HepG2 (cell line): Measurements from ENCODE around the gene FAM83C. TPM values are rescaled to one million over a fixed set of nuclear protein-coding genes. Genes with fewer than 3 reads are reported as not detected.

Source experiments
- BHLHE40 ChIP-seq: IDR thresholded peaks from 2 replicates; pipeline ENCODE4 v1.6.1; 2011; ENCODE audit warnings: low read length, improper control_type of control experiment
- FOSL2 ChIP-seq: sonication (generic); formaldehyde crosslinking; IDR thresholded peaks from 2 replicates; pipeline ENCODE4 v1.4.0; 2020; ENCODE audit warnings: missing genetic modification reagents
- HNRNPL ChIP-seq: fragments of 200-400 bp; formaldehyde crosslinking; IDR thresholded peaks from 2 replicates; pipeline ENCODE4 v1.6.1; 2017; ENCODE audit warnings: mild to moderate bottlenecking, low read depth, low read length
- KLF15 ChIP-seq: sonication (generic); formaldehyde crosslinking; IDR thresholded peaks from 2 replicates; pipeline ENCODE4 v1.8.1; 2023; ENCODE audit warnings: borderline replicate concordance, mild to moderate bottlenecking, inconsistent platforms, missing genetic modification reagents, mixed read lengths
- NFRKB ChIP-seq: fragments of 450-650 bp; IDR thresholded peaks from 2 replicates; pipeline ENCODE4 v1.6.1; 2017
- NR1H2 ChIP-seq: sonication (generic); formaldehyde crosslinking; IDR thresholded peaks from 2 replicates; pipeline ENCODE4 v1.8.1; 2022; ENCODE audit warnings: low read depth, missing genetic modification reagents, borderline replicate concordance
- ONECUT2 ChIP-seq: sonication (generic); formaldehyde crosslinking; IDR thresholded peaks from 2 replicates; pipeline ENCODE4 v1.4.0; 2020; ENCODE audit warnings: missing genetic modification reagents
- PCBP1 ChIP-seq: fragments of 200-400 bp; formaldehyde crosslinking; IDR thresholded peaks from 2 replicates; pipeline ENCODE4 v1.6.1; 2017; ENCODE audit warnings: mild to moderate bottlenecking, low read depth, low read length, borderline replicate concordance
- SUZ12 ChIP-seq: fragments of 150-350 bp; IDR thresholded peaks from 2 replicates; pipeline ENCODE4 v1.6.1; 2014; ENCODE audit warnings: low read depth, low read length
- ZFP37 ChIP-seq: sonication (generic); formaldehyde crosslinking; IDR thresholded peaks from 2 replicates; pipeline ENCODE4 v1.4.0; 2020; ENCODE audit warnings: missing genetic modification reagents, borderline replicate concordance
- ZNF224 ChIP-seq: sonication (generic); formaldehyde crosslinking; IDR thresholded peaks from 2 replicates; pipeline ENCODE4 v1.5.0; 2020; ENCODE audit warnings: mild to moderate bottlenecking, missing genetic modification reagents
- ZNF260 ChIP-seq: sonication (generic); formaldehyde crosslinking; IDR thresholded peaks from 2 replicates; pipeline ENCODE4 v1.4.0; 2020; ENCODE audit warnings: missing genetic modification reagents, low read depth, mild to moderate bottlenecking, borderline replicate concordance
- ZNF557 ChIP-seq: sonication (generic); formaldehyde crosslinking; IDR thresholded peaks from 2 replicates; pipeline ENCODE4 v1.4.0; 2020; ENCODE audit warnings: missing genetic modification reagents
- ZNF605 ChIP-seq: sonication (generic); formaldehyde crosslinking; IDR thresholded peaks from 2 replicates; pipeline ENCODE4 v1.8.0; 2022; ENCODE audit warnings: mild to moderate bottlenecking, missing genetic modification reagents
- ZNF724P ChIP-seq: sonication (generic); formaldehyde crosslinking; IDR thresholded peaks from 2 replicates; pipeline ENCODE4 v1.8.0; 2022; ENCODE audit warnings: missing genetic modification reagents, borderline replicate concordance
- ZNF792 ChIP-seq: IDR thresholded peaks from 2 replicates; pipeline ENCODE4 v1.6.1; 2016
- ZNF878 ChIP-seq: sonication (generic); formaldehyde crosslinking; IDR thresholded peaks from 2 replicates; pipeline ENCODE4 v1.8.1; 2023; ENCODE audit warnings: mild to moderate bottlenecking, missing genetic modification reagents, moderate library complexity
- polyA plus RNA-seq, 8 experiments: library from polyadenylated mRNA; depleted of rRNA in 3 of 8; stranded (reverse) in 7 of 8; unstranded in 1 of 8; fragments of >200 nt; fragmentation: Illumina TruSeq in 4 of 8; extraction: Trizol in 4 of 8; gene quantifications; 2 replicates each; pipeline versions ENCODE4 v1.2.1 to v1.2.3, GENCODE V29; 2011 to 2016; ENCODE audit warnings: low read depth in 4 of 8, missing spikeins in 1 of 8, mixed read lengths in 1 of 8; ENCODE audit not compliant: insufficient read depth in 1 of 8
- total RNA-seq, 5 experiments: library from RNA; depleted of rRNA; stranded (reverse); fragments of >200 nt; fragmentation: Illumina TruSeq; extraction: Trizol; gene quantifications; 2 replicates each; pipeline ENCODE4 v1.2.3, GENCODE V29; 2016; ENCODE audit warnings: low read depth in 1 of 5
- TF ChIP-seq, protein P1 (sequence below): IDR thresholded peaks from 2 replicates; pipeline ENCODE4 v1.6.1; 2016; ENCODE audit warnings: low read depth, borderline replicate concordance
- TF ChIP-seq, protein P2 (sequence below): sonication (generic); formaldehyde crosslinking; IDR thresholded peaks from 2 replicates; pipeline ENCODE4 v1.4.0; 2020; ENCODE audit warnings: mild to moderate bottlenecking, missing genetic modification reagents
- TF ChIP-seq, protein P3 (sequence below): sonication (generic); formaldehyde crosslinking; IDR thresholded peaks from 2 replicates; pipeline ENCODE4 v1.5.0; 2020; ENCODE audit warnings: missing genetic modification reagents
- TF ChIP-seq, protein P4 (sequence below): sonication (generic); formaldehyde crosslinking; IDR thresholded peaks from 2 replicates; pipeline ENCODE4 v1.4.0; 2020; ENCODE audit warnings: low read depth, mild to moderate bottlenecking, missing genetic modification reagents

FAM83C gene
- total and polyA plus RNA-seq, 2 of the 13 experiments (the other 11 are each of a cell fraction or from before 2014, with no cell fraction given): 0.04 TPM; not detected in 1

DNA sequence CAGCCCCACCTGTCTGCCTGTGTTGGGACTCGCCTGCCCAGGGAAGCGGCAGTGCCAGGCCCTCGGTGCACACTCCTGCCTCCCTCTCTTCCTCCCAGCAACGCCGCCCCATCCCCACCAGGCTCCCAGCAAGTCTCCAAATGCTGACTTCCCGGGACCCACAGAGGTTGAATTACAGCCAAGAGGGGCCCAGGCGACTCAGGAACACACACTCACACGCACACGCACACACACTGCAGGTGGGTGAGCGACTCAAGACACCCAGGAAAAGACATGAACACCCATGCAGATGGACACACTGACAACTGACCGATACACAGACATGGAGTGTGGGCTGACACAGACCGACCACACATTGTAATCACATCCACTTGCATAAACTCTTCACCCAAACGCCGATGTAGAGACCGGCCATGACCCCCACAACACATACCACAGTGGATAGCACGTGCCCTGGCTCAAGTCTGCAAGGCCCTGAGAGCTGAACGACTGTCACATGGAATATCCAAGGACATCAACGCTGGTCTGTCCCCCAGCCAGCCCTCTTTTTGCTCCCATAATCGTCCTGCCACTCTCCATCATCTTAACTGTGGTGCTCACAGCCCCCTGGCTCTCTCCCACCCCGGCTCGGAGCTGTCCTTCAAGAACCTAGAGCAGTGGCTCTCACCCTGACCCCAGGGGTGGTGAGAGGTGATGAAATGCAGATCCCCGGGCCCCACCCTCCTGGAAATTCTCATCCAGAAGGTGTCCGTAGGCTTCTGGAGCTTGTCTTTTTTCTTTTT is 470 bp upstream of the FAM83C start (continued):
- no peak for TF ChIP-seq PCBP1
- TF ChIP-seq ZNF260: no peak
- no peak for TF ChIP-seq ZNF724P (CRISPR knock-in tag)
- no peak for TF ChIP-seq ONECUT2 (CRISPR knock-in tag)
- TF ChIP-seq, protein P1, sequence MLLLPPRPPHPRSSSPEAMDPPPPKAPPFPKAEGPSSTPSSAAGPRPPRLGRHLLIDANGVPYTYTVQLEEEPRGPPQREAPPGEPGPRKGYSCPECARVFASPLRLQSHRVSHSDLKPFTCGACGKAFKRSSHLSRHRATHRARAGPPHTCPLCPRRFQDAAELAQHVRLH (CRISPR knock-in tag): peak; percentile 22; the same call in 1 of the 2 replicates
- 0 out of 2 replicates have a peak, but pooled peaks have one; percentile 17 for TF ChIP-seq ZNF224 (CRISPR knock-in tag)
- peak; percentile 47; the same call in 1 of the 2 replicates for TF ChIP-seq ZNF605
- TF ChIP-seq, protein P2, sequence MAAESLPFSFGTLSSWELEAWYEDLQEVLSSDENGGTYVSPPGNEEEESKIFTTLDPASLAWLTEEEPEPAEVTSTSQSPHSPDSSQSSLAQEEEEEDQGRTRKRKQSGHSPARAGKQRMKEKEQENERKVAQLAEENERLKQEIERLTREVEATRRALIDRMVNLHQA (CRISPR knock-in tag): no peak
- no peak for TF ChIP-seq ZNF878 (CRISPR knock-in tag)
- no peak for TF ChIP-seq NR1H2 (CRISPR knock-in tag)
- TF ChIP-seq ZNF557: no peak
- TF ChIP-seq FOSL2 (CRISPR knock-in tag): no peak
- no peak for TF ChIP-seq SUZ12
- TF ChIP-seq ZFP37 (CRISPR knock-in tag): no peak
- TF ChIP-seq BHLHE40: peak; percentile 64; the same call in 1 of the 2 replicates
- TF ChIP-seq, protein P3, sequence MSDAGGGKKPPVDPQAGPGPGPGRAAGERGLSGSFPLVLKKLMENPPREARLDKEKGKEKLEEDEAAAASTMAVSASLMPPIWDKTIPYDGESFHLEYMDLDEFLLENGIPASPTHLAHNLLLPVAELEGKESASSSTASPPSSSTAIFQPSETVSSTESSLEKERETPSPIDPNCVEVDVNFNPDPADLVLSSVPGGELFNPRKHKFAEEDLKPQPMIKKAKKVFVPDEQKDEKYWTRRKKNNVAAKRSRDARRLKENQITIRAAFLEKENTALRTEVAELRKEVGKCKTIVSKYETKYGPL (CRISPR knock-in tag): no peak
- no peak for TF ChIP-seq KLF15
- no peak for TF ChIP-seq ZNF792 (CRISPR knock-in tag)
- 0 out of 2 replicates have a peak, but pooled peaks have one; percentile 67 for TF ChIP-seq HNRNPL
- TF ChIP-seq, protein P4, sequence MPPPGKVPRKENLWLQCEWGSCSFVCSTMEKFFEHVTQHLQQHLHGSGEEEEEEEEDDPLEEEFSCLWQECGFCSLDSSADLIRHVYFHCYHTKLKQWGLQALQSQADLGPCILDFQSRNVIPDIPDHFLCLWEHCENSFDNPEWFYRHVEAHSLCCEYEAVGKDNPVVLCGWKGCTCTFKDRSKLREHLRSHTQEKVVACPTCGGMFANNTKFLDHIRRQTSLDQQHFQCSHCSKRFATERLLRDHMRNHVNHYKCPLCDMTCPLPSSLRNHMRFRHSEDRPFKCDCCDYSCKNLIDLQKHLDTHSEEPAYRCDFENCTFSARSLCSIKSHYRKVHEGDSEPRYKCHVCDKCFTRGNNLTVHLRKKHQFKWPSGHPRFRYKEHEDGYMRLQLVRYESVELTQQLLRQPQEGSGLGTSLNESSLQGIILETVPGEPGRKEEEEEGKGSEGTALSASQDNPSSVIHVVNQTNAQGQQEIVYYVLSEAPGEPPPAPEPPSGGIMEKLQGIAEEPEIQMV (CRISPR knock-in tag): 0 out of 2 replicates have a peak, but pooled peaks have one; percentile 35
- TF ChIP-seq NFRKB: no peak
